Fibroblast of skin of left biceps (primary cell): ENCODE results near the gene APOO.
"Not testable (repeated sequence)": the region's sequence is repeated elsewhere in the genome, so short reads cannot be mapped to it uniquely, and the experiment has no call there.

ENCODE experiments used
- DNase-seq, 2 experiments: peaks; one replicate each; pipeline ENCODE4 v3.0.0-alpha.2; 2013; ENCODE audit warnings: low read depth in 2 of 2

APOO gene

GRCh38 chrX:23904096-23904495 is 3.6 kb downstream of the APOO start:
- no peak for DNase-seq

- peak in 1 of 2 experiments; percentile 25 for DNase-seq
Measured at GRCh38 chrX:23902419-23902818, 5.3 kb downstream of the APOO start.

GRCh38 chrX:23901805-23902204 is 5.9 kb downstream of the APOO start:
- DNase-seq, result peak in 1 of 2 experiments; percentile 37

- DNase-seq, result no peak
Measured at GRCh38 chrX:23901060-23901459, 6.7 kb downstream of the APOO start.

- DNase-seq, result no peak
Measured at GRCh38 chrX:23900220-23900797, 7.4 kb downstream of the APOO start.

GRCh38 chrX:23898412-23898959 is 9.3 kb downstream of the APOO start:
- DNase-seq, result no peak

GRCh38 chrX:23896981-23897380 is 10.8 kb downstream of the APOO start:
- DNase-seq, result no peak

GRCh38 chrX:23896539-23896938 is 11.2 kb downstream of the APOO start:
- not testable (repeated sequence) for DNase-seq

- not testable (repeated sequence) for DNase-seq
Measured at GRCh38 chrX:23894993-23895392, 12.7 kb downstream of the APOO start.

- no peak for DNase-seq
Measured at GRCh38 chrX:23890933-23891332, 16.8 kb downstream of the APOO start.

- DNase-seq, result no peak
Measured at GRCh38 chrX:23888887-23889501, 18.7 kb downstream of the APOO start.

- no peak for DNase-seq
Measured at GRCh38 chrX:23887918-23888317, 19.8 kb downstream of the APOO start.

GRCh38 chrX:23887451-23887850 is 20.3 kb downstream of the APOO start:
- no peak for DNase-seq

- DNase-seq, result no peak
Measured at GRCh38 chrX:23885803-23886202, 21.9 kb downstream of the APOO start.

GRCh38 chrX:23884427-23885024 is 23.2 kb downstream of the APOO start:
- DNase-seq, result peak in 1 of 2 experiments; percentile 25

GRCh38 chrX:23883737-23884354 is 23.9 kb downstream of the APOO start:
- peak in 1 of 2 experiments; percentile 44 for DNase-seq

- no peak for DNase-seq
Measured at GRCh38 chrX:23879380-23880090, 28.2 kb downstream of the APOO start.

GRCh38 chrX:23871905-23872546 is 35.7 kb downstream of the APOO start:
- no peak for DNase-seq

GRCh38 chrX:23870041-23870440 is 37.7 kb downstream of the APOO start:
- DNase-seq, result no peak

GRCh38 chrX:23864742-23865326 is 42.9 kb downstream of the APOO start:
- no peak for DNase-seq

- DNase-seq, result not testable (repeated sequence)
Measured at GRCh38 chrX:23861952-23862351, 45.8 kb downstream of the APOO start.
